Measurements from ENCODE around the gene PTPRT. TPM values are rescaled to one million over a fixed set of nuclear protein-coding genes. Genes with fewer than 3 reads are reported as not detected.

Gene PTPRT
- total and polyA plus RNA-seq, 11 donors: 0.04 to 2.5 (median 0.25) TPM; not detected in 2

GRCh38 chr20:43028470-43028869 lies 161.2 kb downstream of the PTPRT start:
- TF ChIP-seq CTCF (IDR thresholded peaks at IDR 0.05) (no peak), POLR2A (IDR thresholded peaks at IDR 0.05) (no peak)
- 37 to 53% (median 43%) methylated on average over 3 of the region's 3 CpGs for WGBS, 4 donors
- Histone ChIP-seq H3K27me3 (peaks cover 0 to 10% (median 0%) of the 10 kb centered on the region in 9 donors), H3K36me3 (no peaks in the 10 kb centered on the region), H3K27ac (no peak overlapping the region), H3K9me3 (no peaks in the 10 kb centered on the region), H3K4me3 (no peak overlapping the region), H3K4me1 (no peaks in the 10 kb centered on the region)
- DNase-seq (no peak), ATAC-seq (no peak)
- intact Hi-C loops (cut with DNase I): no loop called here

GRCh38 chr20:43023836-43024235 lies 165.9 kb downstream of the PTPRT start:
- DNase-seq (no peak), ATAC-seq (no peak)
- Histone ChIP-seq H3K4me1 (no peaks in the 10 kb centered on the region), H3K4me3 (no peak overlapping the region), H3K27me3 (no peaks in the 10 kb centered on the region), H3K36me3 (no peaks in the 10 kb centered on the region), H3K9me3 (no peaks in the 10 kb centered on the region), H3K27ac (no peak overlapping the region)
- TF ChIP-seq CTCF (IDR thresholded peaks at IDR 0.05): no peak
- TF ChIP-seq POLR2A (IDR thresholded peaks at IDR 0.05): no peak
- 20 to 56% (median 34%) methylated on average over 2 to 3 of the region's 3 CpGs for WGBS, 4 donors
- intact Hi-C loops (cut with DNase I): no loop called here

GRCh38 chr20:43022568-43022967 lies 167.1 kb downstream of the PTPRT start:
- intact Hi-C loops (cut with DNase I): no loop called here

GRCh38 chr20:43022081-43022480 lies 167.6 kb downstream of the PTPRT start:
- no peaks in the 10 kb centered on the region for H3K9me3 ChIP-seq
- no peak for ATAC-seq
- H3K27me3 ChIP-seq: peaks cover 0 to 7% (median 0%) of the 10 kb centered on the region in 9 donors
- no peaks in the 10 kb centered on the region for H3K4me1 ChIP-seq
- intact Hi-C loops (cut with DNase I): no loop called here
- H3K36me3 ChIP-seq: no peaks in the 10 kb centered on the region
- no peak for TF ChIP-seq POLR2A (IDR thresholded peaks at IDR 0.05)
- TF ChIP-seq CTCF (IDR thresholded peaks at IDR 0.05): no peak
- WGBS, 4 donors: 77 to 84% (median 82%) methylated on average over 2 of the region's 2 CpGs
- DNase-seq: no peak
- H3K4me3 ChIP-seq: no peak overlapping the region
- H3K27ac ChIP-seq: no peak overlapping the region

More at GRCh38 chr20:43022568-43022967, 167.1 kb downstream of the PTPRT start:
- WGBS, 4 donors: 54 to 75% (median 66%) methylated on average over 1 of the region's 1 CpG
- Histone ChIP-seq H3K27me3 (peaks cover 0 to 2% (median 0%) of the 10 kb centered on the region in 9 donors), H3K36me3 (no peaks in the 10 kb centered on the region), H3K27ac (no peak overlapping the region), H3K9me3 (no peaks in the 10 kb centered on the region), H3K4me3 (no peak overlapping the region), H3K4me1 (no peaks in the 10 kb centered on the region)
- TF ChIP-seq POLR2A (IDR thresholded peaks at IDR 0.05) (no peak), CTCF (IDR thresholded peaks at IDR 0.05) (no peak)
- ATAC-seq (no peak), DNase-seq (no peak)
